Measurements from ENCODE around the gene SPATC1L.
A peak's percentile ranks its signal among the peaks of the same experiment; 100 is the strongest.
"Not testable (repeated sequence)": the region's sequence is repeated elsewhere in the genome, so short reads cannot be mapped to it uniquely, and the experiment has no call there.

- TF ChIP-seq CTCF (IDR thresholded peaks at IDR 0.05; ENCODE audit: insufficient read depth, low read length), result not testable (repeated sequence)
- TF ChIP-seq POLR2AphosphoS5 (IDR thresholded peaks at IDR 0.05; ENCODE audit: low read depth), result 0 out of 2 replicates have a peak, but pooled peaks have one; percentile 39
These were observed 836 bp downstream of the SPATC1L start for GRCh38 chr21:46183337-46183909.
